GM19043 (cell line): Measurements from ENCODE around the gene IRS2.

Experiments
- ATAC-seq: cut with Tn5 transposase; IDR thresholded peaks from one replicate; pipeline ENCODE4 v1.9.1; 2021; ENCODE audit warnings: low read depth; ENCODE audit not compliant: unreplicated experiment

The IRS2 gene

GRCh38 chr13:109782823-109783431, 3.5 kb downstream of the IRS2 start:
- ATAC-seq, result no peak

GRCh38 chr13:109782066-109782822, 4.1 kb downstream of the IRS2 start:
- no peak for ATAC-seq

GRCh38 chr13:109781384-109782065, 4.9 kb downstream of the IRS2 start:
- ATAC-seq, result no peak

GRCh38 chr13:109780845-109781383, 5.5 kb downstream of the IRS2 start:
- no peak for ATAC-seq

- no peak for ATAC-seq
These were observed 6.4 kb downstream of the IRS2 start for GRCh38 chr13:109779876-109780510.

GRCh38 chr13:109779074-109779473, 7.3 kb downstream of the IRS2 start:
- ATAC-seq, result no peak

GRCh38 chr13:109778102-109778542, 8.3 kb downstream of the IRS2 start:
- no peak for ATAC-seq

- peak; percentile 47 for ATAC-seq
These were observed 9.8 kb downstream of the IRS2 start for GRCh38 chr13:109776575-109776974.

- no peak for ATAC-seq
These were observed 12.6 kb downstream of the IRS2 start for GRCh38 chr13:109773786-109774185.

- no peak for ATAC-seq
These were observed 13.1 kb downstream of the IRS2 start for GRCh38 chr13:109773276-109773675.

- ATAC-seq, result no peak
These were observed 14.5 kb downstream of the IRS2 start for GRCh38 chr13:109771926-109772325.

- ATAC-seq, result no peak
These were observed 15.9 kb downstream of the IRS2 start for GRCh38 chr13:109770436-109770835.

- no peak for ATAC-seq
These were observed 16.5 kb downstream of the IRS2 start for GRCh38 chr13:109769921-109770320.

- ATAC-seq, result no peak
These were observed 17.1 kb downstream of the IRS2 start for GRCh38 chr13:109769275-109769674.

GRCh38 chr13:109768616-109769015, 17.8 kb downstream of the IRS2 start:
- no peak for ATAC-seq

GRCh38 chr13:109768176-109768575, 18.2 kb downstream of the IRS2 start:
- ATAC-seq, result no peak

GRCh38 chr13:109767023-109767422, 19.4 kb downstream of the IRS2 start:
- no peak for ATAC-seq

- ATAC-seq, result no peak
These were observed 21.7 kb downstream of the IRS2 start for GRCh38 chr13:109764470-109765291.

- ATAC-seq, result no peak
These were observed 22.3 kb downstream of the IRS2 start for GRCh38 chr13:109764045-109764444.

GRCh38 chr13:109762791-109763190, 23.6 kb downstream of the IRS2 start:
- ATAC-seq, result no peak
